ENCODE results near the gene IL18RAP.

The IL18RAP gene

DNA sequence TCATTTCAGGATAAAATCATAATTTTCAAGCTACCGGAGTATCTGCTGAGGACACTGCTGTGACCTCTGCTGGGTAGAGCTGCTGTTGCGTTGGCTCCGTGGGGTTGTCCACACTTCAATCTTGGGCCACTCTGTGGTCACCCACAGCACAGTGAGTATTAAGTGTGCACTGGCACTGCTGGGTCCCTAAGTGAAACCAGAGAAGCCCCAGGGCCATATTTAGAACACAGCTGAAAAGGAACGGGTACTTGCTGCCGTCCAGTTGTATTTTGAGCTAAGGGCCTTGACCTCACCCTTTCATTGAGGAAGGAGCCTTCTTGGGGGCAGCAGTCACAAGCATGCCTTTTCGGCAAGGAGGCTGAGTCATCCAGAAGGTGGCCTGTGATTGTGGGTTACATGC is 60.1 kb downstream of the IL18RAP start:
- WGBS, 2 donors (ENCODE audit: extremely low coverage in 2 of 2, insufficient read length in 2 of 2, insufficient replicate concordance in 1 of 2), result no CpG with 5 or more reads among the region's 6 CpGs
- Histone ChIP-seq H2BK15ac (ENCODE audit: low read length) (no peak overlapping the region), H3K27me3 (ENCODE audit: control insufficient read depth in 3 of 3, insufficient read depth in 3 of 3, low read depth in 1 of 3, low read length in 3 of 3) (no peaks in the 10 kb centered on the region), H3K9ac (ENCODE audit: low read depth, low read length, poor library complexity) (no peak overlapping the region), H3K4me2 (ENCODE audit: insufficient read depth, low read length, poor library complexity, severe bottlenecking) (no peak overlapping the region), H3K4me1 (ENCODE audit: control insufficient read depth in 2 of 2, insufficient read depth in 1 of 2, low read depth in 1 of 2, low read length in 2 of 2) (no peaks in the 10 kb centered on the region), H2BK12ac (ENCODE audit: low read length) (no peak overlapping the region), H2BK5ac (ENCODE audit: low read length) (no peak overlapping the region), H2AK5ac (ENCODE audit: low read depth, low read length) (no peak overlapping the region), H3K14ac (ENCODE audit: low read length) (no peak overlapping the region), H3K4me3 (ENCODE audit: low read length in 2 of 2) (no peak overlapping the region), H2BK120ac (ENCODE audit: low read depth, low read length) (no peak overlapping the region), H3K36me3 (replicated peaks in 1 of 2; ENCODE audit: control insufficient read depth in 2 of 2, insufficient read depth in 2 of 2, low read length in 2 of 2) (no peaks in the 10 kb centered on the region), H3K23ac (ENCODE audit: low read depth, low read length, poor library complexity) (no peak overlapping the region), H3K9me3 (replicated peaks in 1 of 2; ENCODE audit: control insufficient read depth in 2 of 2, insufficient read depth in 1 of 2, low read depth in 1 of 2, low read length in 2 of 2) (no peaks in the 10 kb centered on the region), H3K79me1 (ENCODE audit: low read depth, low read length) (no peaks in the 10 kb centered on the region), H3K4ac (ENCODE audit: low read length) (no peak overlapping the region), H2AFZ (ENCODE audit: low read length) (no peak overlapping the region), H4K91ac (ENCODE audit: low read depth, low read length, poor library complexity) (no peak overlapping the region), H3K27ac (replicated peaks; ENCODE audit: low read length) (no peak overlapping the region), H3K18ac (ENCODE audit: low read length) (no peak overlapping the region), H4K8ac (ENCODE audit: low read depth, low read length) (no peak overlapping the region)
- no peak for DNase-seq (ENCODE audit: low spot score)

DNA sequence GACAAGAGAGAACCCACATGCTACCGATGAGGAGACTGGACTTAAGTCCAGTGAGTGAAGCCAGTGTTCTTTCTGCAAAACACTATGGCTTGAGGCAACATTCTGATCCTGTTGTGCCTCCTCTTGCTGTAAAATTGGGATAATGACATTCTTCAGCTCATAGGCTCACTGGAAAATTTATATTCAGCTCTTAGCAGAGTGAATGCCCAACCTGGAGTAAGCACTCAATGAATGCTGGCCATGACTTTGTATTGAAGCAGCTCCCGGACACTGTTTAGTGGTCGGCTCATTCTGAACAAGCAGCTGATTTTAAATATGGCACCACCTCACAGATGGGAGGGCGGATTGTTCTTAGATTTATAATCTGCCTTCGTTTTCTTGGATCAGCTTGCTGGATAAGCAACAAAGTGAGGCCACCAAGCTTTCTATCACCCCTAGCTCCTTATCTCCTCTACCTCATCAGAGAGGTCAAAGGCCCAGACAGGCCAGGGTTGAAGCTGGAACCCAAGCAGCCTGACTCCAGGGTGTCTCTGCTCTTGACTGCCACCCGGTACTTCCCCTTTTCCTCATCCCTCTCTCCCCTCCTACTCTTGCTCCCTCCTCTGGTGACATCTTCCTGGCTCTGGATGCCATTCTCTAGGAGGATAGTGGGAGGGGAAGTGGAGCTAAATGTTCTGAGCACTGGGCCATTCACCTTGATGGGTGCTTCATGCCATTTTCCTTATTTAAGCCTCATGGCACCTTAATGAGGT is 61.5 kb downstream of the IL18RAP start:
- Histone ChIP-seq H3K9me3 (replicated peaks in 1 of 2; ENCODE audit: control insufficient read depth in 2 of 2, insufficient read depth in 1 of 2, low read depth in 1 of 2, low read length in 2 of 2) (no peaks in the 10 kb centered on the region), H3K9ac (ENCODE audit: low read depth, low read length, poor library complexity) (no peak overlapping the region), H3K27ac (replicated peaks; ENCODE audit: low read length) (no peak overlapping the region), H2BK15ac (ENCODE audit: low read length) (no peak overlapping the region), H3K4ac (ENCODE audit: low read length) (no peak overlapping the region), H3K4me3 (ENCODE audit: low read length in 2 of 2) (no peak overlapping the region), H2AFZ (ENCODE audit: low read length) (no peak overlapping the region), H3K36me3 (replicated peaks in 1 of 2; ENCODE audit: control insufficient read depth in 2 of 2, insufficient read depth in 2 of 2, low read length in 2 of 2) (no peaks in the 10 kb centered on the region), H2BK5ac (ENCODE audit: low read length) (no peak overlapping the region), H3K4me2 (ENCODE audit: insufficient read depth, low read length, poor library complexity, severe bottlenecking) (no peak overlapping the region), H2AK5ac (ENCODE audit: low read depth, low read length) (no peak overlapping the region), H3K14ac (ENCODE audit: low read length) (no peak overlapping the region), H3K18ac (ENCODE audit: low read length) (no peak overlapping the region), H2BK120ac (ENCODE audit: low read depth, low read length) (no peak overlapping the region), H4K8ac (ENCODE audit: low read depth, low read length) (no peak overlapping the region), H3K79me1 (ENCODE audit: low read depth, low read length) (no peaks in the 10 kb centered on the region), H4K91ac (ENCODE audit: low read depth, low read length, poor library complexity) (no peak overlapping the region), H3K23ac (ENCODE audit: low read depth, low read length, poor library complexity) (no peak overlapping the region), H3K4me1 (ENCODE audit: control insufficient read depth in 2 of 2, insufficient read depth in 1 of 2, low read depth in 1 of 2, low read length in 2 of 2) (no peaks in the 10 kb centered on the region), H3K27me3 (ENCODE audit: control insufficient read depth in 3 of 3, insufficient read depth in 3 of 3, low read depth in 1 of 3, low read length in 3 of 3) (no peaks in the 10 kb centered on the region), H2BK12ac (ENCODE audit: low read length) (no peak overlapping the region)
- DNase-seq (ENCODE audit: low spot score), result no peak
- no CpG with 5 or more reads among the region's 6 CpGs for WGBS, 2 donors (ENCODE audit: extremely low coverage in 2 of 2, insufficient read length in 2 of 2, insufficient replicate concordance in 1 of 2)

DNA sequence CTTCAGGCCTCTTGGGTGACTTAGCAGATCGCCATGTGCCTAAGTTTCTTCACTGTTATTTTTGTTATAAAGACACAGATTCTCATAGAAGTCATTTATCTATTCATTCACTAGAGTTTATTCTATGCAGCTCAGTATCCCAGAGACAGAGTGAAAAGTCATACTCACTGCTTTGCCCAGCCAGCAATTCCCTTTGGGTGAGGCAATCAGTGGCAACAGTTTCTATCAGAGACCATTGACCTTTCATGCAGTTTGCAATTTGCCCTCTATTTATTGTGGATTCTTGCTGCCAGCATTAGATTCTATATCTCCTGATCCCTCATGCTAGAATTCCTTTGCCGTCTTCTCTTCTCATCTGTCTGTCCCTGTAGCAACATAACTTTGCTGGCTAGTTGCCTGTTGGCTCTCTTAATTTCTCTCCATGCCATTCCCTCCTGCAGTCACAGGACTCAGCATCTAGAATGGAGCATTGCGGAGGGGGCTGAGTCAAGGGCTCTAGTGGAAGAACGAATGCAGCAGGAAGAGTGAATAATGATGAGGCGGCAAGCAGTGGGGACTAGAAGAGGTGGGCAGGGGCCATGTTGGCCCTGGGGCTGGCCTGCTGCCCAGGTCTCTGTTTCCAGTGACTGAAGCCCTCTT is 62.3 kb downstream of the IL18RAP start:
- H2BK15ac ChIP-seq (ENCODE audit: low read length), result no peak overlapping the region
- no peak overlapping the region for H3K23ac ChIP-seq (ENCODE audit: low read depth, low read length, poor library complexity)
- DNase-seq (ENCODE audit: low spot score), result no peak
- H3K9ac ChIP-seq (ENCODE audit: low read depth, low read length, poor library complexity), result no peak overlapping the region
- H3K27ac ChIP-seq (replicated peaks; ENCODE audit: low read length), result no peak overlapping the region
- H2AK5ac ChIP-seq (ENCODE audit: low read depth, low read length), result no peak overlapping the region
- no peak overlapping the region for H2AFZ ChIP-seq (ENCODE audit: low read length)
- no peak overlapping the region for H3K4ac ChIP-seq (ENCODE audit: low read length)
- no peak overlapping the region for H3K4me2 ChIP-seq (ENCODE audit: insufficient read depth, low read length, poor library complexity, severe bottlenecking)
- no peaks in the 10 kb centered on the region for H3K27me3 ChIP-seq (ENCODE audit: control insufficient read depth in 3 of 3, insufficient read depth in 3 of 3, low read depth in 1 of 3, low read length in 3 of 3)
- no peak overlapping the region for H2BK5ac ChIP-seq (ENCODE audit: low read length)
- no peak overlapping the region for H3K14ac ChIP-seq (ENCODE audit: low read length)
- H2BK12ac ChIP-seq (ENCODE audit: low read length), result no peak overlapping the region
- no peaks in the 10 kb centered on the region for H3K9me3 ChIP-seq (replicated peaks in 1 of 2; ENCODE audit: control insufficient read depth in 2 of 2, insufficient read depth in 1 of 2, low read depth in 1 of 2, low read length in 2 of 2)
- H3K4me3 ChIP-seq (ENCODE audit: low read length in 2 of 2), result no peak overlapping the region
- no peak overlapping the region for H2BK120ac ChIP-seq (ENCODE audit: low read depth, low read length)
- H3K79me1 ChIP-seq (ENCODE audit: low read depth, low read length), result no peaks in the 10 kb centered on the region
- no peak overlapping the region for H3K18ac ChIP-seq (ENCODE audit: low read length)
- no peak overlapping the region for H4K91ac ChIP-seq (ENCODE audit: low read depth, low read length, poor library complexity)
- H3K36me3 ChIP-seq (replicated peaks in 1 of 2; ENCODE audit: control insufficient read depth in 2 of 2, insufficient read depth in 2 of 2, low read length in 2 of 2), result no peaks in the 10 kb centered on the region
- H4K8ac ChIP-seq (ENCODE audit: low read depth, low read length), result no peak overlapping the region
- WGBS, 2 donors (ENCODE audit: extremely low coverage in 2 of 2, insufficient read length in 2 of 2, insufficient replicate concordance in 1 of 2), result no CpG with 5 or more reads among the region's 5 CpGs
- H3K4me1 ChIP-seq (ENCODE audit: control insufficient read depth in 2 of 2, insufficient read depth in 1 of 2, low read depth in 1 of 2, low read length in 2 of 2), result no peaks in the 10 kb centered on the region

DNA sequence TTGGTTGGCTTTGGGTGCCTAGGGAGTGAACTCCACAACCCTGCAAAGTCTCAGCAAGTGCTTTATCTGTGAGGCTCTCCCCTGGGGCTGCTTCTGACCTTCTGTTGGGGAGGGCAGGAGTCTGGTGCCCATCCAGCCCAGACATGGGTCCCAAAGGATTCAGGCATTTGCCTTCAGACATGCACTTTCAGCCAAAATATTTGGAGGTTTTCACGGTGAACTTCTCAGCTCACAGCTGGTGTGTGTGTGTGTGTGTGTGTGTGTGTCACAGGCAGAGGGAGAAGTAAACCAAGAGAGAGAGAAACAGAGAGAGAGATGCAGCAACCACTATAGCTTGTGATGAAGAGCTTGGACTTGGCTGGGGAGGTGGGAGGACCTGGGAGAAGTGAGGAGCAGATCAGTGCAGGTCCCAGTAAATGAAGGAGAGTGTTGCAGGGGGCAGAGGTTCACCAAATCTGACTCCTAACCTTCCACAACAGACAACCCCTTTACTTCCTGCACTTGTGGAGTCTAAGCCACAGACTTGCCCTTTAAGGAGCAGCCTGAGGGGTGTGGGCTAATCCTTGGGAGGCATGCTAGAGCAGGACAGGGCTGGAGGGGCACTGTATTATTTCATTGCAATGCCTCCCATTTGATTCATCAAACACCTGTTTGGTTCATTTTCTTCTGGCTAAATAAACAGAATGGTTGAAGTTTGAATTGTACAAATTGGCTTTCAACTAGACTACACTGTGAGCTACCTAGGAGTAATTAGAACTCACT is 64.2 kb downstream of the IL18RAP start:
- Histone ChIP-seq H2BK5ac (ENCODE audit: low read length) (no peak overlapping the region), H3K9me3 (replicated peaks in 1 of 2; ENCODE audit: control insufficient read depth in 2 of 2, insufficient read depth in 1 of 2, low read depth in 1 of 2, low read length in 2 of 2) (no peaks in the 10 kb centered on the region), H3K79me1 (ENCODE audit: low read depth, low read length) (no peaks in the 10 kb centered on the region), H2BK15ac (ENCODE audit: low read length) (no peak overlapping the region), H3K36me3 (replicated peaks in 1 of 2; ENCODE audit: control insufficient read depth in 2 of 2, insufficient read depth in 2 of 2, low read length in 2 of 2) (no peaks in the 10 kb centered on the region), H3K27me3 (ENCODE audit: control insufficient read depth in 3 of 3, insufficient read depth in 3 of 3, low read depth in 1 of 3, low read length in 3 of 3) (no peaks in the 10 kb centered on the region), H2BK12ac (ENCODE audit: low read length) (no peak overlapping the region), H3K9ac (ENCODE audit: low read depth, low read length, poor library complexity) (no peak overlapping the region), H2AK5ac (ENCODE audit: low read depth, low read length) (no peak overlapping the region), H3K4me1 (ENCODE audit: control insufficient read depth in 2 of 2, insufficient read depth in 1 of 2, low read depth in 1 of 2, low read length in 2 of 2) (no peaks in the 10 kb centered on the region), H2AFZ (ENCODE audit: low read length) (no peak overlapping the region), H4K8ac (ENCODE audit: low read depth, low read length) (no peak overlapping the region), H3K4me2 (ENCODE audit: insufficient read depth, low read length, poor library complexity, severe bottlenecking) (no peak overlapping the region), H3K14ac (ENCODE audit: low read length) (no peak overlapping the region), H3K18ac (ENCODE audit: low read length) (no peak overlapping the region), H3K4me3 (ENCODE audit: low read length in 2 of 2) (no peak overlapping the region), H3K27ac (replicated peaks; ENCODE audit: low read length) (no peak overlapping the region), H3K23ac (ENCODE audit: low read depth, low read length, poor library complexity) (no peak overlapping the region), H3K4ac (ENCODE audit: low read length) (no peak overlapping the region), H2BK120ac (ENCODE audit: low read depth, low read length) (no peak overlapping the region), H4K91ac (ENCODE audit: low read depth, low read length, poor library complexity) (no peak overlapping the region)
- WGBS, 2 donors (ENCODE audit: extremely low coverage in 2 of 2, insufficient read length in 2 of 2, insufficient replicate concordance in 1 of 2), result no CpG with 5 or more reads among the region's 1 CpG
- DNase-seq (ENCODE audit: low spot score), result no peak

All from neuronal stem cell (in vitro differentiated cells).